ENCODE measurements around the gene COMT.
A peak's percentile ranks its signal among the peaks of the same experiment; 100 is the strongest.

Gene COMT

GRCh38 chr22:19937616-19938473, 3.7 kb upstream of the COMT start:
- TF ChIP-seq, protein P1, sequence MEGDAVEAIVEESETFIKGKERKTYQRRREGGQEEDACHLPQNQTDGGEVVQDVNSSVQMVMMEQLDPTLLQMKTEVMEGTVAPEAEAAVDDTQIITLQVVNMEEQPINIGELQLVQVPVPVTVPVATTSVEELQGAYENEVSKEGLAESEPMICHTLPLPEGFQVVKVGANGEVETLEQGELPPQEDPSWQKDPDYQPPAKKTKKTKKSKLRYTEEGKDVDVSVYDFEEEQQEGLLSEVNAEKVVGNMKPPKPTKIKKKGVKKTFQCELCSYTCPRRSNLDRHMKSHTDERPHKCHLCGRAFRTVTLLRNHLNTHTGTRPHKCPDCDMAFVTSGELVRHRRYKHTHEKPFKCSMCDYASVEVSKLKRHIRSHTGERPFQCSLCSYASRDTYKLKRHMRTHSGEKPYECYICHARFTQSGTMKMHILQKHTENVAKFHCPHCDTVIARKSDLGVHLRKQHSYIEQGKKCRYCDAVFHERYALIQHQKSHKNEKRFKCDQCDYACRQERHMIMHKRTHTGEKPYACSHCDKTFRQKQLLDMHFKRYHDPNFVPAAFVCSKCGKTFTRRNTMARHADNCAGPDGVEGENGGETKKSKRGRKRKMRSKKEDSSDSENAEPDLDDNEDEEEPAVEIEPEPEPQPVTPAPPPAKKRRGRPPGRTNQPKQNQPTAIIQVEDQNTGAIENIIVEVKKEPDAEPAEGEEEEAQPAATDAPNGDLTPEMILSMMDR (conservative IDR thresholded peaks at IDR 0.05; ENCODE audit: low read depth, low read length), result no peak
- peak; percentile 23 for DNase-seq (ENCODE audit: low read depth)
- H3K4me3 ChIP-seq (ENCODE audit: low read depth, low read length), result no peak overlapping the region

GRCh38 chr22:19940536-19941364, 822 bp upstream of the COMT start:
- DNase-seq (ENCODE audit: low read depth), result no peak
- TF ChIP-seq, protein P1 (conservative IDR thresholded peaks at IDR 0.05; ENCODE audit: low read depth, low read length), result no peak
- H3K4me3 ChIP-seq (ENCODE audit: low read depth, low read length), result peak overlapping the region; percentile 78

DNA sequence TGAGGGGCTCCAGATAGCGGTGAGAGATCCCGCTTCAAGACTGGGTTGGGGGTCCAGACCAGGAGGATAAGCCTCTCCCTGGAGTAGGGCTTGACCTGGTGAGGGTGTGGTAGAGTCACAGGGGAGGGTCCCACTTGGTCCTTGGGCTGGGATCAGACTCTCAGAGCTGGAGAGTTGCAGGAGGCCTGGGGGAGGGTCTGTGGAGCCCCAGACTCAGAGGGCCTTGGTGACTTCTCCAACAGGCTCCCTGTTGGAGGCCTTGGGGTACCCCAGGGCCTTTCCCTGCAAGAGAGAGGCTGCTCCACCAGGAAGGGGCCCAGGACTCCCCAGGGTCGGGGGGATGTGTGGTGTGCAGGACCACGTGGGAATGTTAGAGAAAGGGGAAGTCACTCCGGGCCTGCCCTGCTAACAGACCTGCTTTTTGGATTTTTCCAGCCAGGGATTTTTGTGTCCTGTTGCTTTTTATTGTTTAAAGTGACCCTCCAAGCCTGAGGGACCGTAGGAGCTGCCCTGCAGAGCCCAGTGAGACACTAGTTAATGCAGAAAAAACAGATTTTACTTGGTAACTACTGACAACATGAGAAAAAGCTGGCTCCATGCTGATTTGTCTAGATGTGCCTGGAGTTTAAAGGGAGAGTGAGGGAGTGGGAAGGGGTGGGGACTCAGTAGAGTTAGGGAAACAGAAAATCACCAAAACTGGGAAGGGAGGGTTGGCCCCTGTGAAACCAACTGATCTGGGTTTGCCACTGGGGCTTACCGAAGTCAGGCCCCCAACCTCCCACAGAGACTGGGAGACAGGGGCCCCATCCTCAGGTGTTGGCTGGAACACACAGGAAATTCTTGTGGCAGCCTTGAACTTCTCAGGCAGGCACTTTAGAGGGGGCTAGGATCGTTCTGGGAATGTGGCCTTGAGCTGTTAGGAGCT, 847 bp downstream of the COMT start:
- DNase-seq (ENCODE audit: low read depth), result peak; percentile 85
- H3K4me3 ChIP-seq (ENCODE audit: low read depth, low read length), result peak overlapping the region; percentile 78
- TF ChIP-seq, protein P1 (conservative IDR thresholded peaks at IDR 0.05; ENCODE audit: low read depth, low read length), result no peak

DNA sequence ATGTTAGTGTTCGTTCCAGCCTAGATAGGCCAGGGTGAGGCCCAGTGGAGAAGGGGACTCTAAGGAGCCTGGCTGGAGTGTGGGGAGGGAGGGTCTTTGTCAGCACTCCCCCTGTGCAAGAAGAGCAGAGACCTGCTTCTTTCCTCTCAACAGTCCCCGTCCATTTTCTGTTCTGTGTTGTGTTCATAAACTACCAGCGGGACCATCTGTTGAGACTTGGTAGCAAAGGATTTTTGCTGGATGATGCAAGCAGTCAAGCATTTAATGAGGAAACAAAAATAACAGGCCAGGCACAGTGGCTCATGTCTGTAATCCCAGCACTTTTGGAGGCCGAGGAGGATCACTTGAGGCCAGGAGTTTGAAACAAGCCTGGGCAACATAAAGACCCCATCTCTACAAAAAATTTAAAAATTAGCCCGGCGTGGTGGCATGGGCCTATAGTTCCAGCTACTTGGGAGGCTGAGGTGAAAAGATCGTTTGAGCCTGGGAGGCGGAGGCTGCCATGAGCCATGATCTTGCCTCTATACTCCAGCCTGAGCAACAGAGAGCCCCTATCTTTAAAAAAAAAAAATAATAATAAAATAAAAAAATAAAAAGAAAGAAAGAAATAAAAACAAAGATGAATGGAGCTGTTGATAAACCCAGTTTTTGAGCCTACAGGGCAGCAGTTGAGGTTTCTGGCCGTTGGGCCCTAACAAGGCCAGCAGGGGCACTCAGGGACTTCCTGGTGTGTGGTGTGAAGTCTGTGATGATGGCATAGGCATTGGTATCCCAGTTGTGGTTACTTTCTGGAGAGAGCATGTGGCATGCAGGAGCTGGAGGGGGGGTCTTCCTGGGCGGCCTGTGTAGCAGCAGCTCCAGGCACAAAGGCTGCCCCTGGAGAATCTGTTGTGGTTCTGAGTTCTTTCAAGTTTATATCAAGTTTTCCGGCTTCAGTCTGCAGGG, 1.8 kb downstream of the COMT start:
- peak overlapping the region; percentile 78 for H3K4me3 ChIP-seq (ENCODE audit: low read depth, low read length)
- peak; percentile 95 for DNase-seq (ENCODE audit: low read depth)
- TF ChIP-seq, protein P1 (conservative IDR thresholded peaks at IDR 0.05; ENCODE audit: low read depth, low read length), result peak; percentile 13

- H3K4me3 ChIP-seq (ENCODE audit: low read depth, low read length), result no peak overlapping the region
- DNase-seq (ENCODE audit: low read depth), result no peak
- TF ChIP-seq, protein P1 (conservative IDR thresholded peaks at IDR 0.05; ENCODE audit: low read depth, low read length), result no peak
Measured at GRCh38 chr22:19948057-19948760, 6.6 kb downstream of the COMT start.

Data from choroid plexus epithelial cell (primary cell).